Medulla oblongata (tissue), 1 donor: ENCODE measurements around the gene CD24.
"Not testable (repeated sequence)": the region's sequence is repeated elsewhere in the genome, so short reads cannot be mapped to it uniquely, and the experiment has no call there.

Experiments used
- DNase-seq: peaks from one replicate; pipeline ENCODE4 v3.0.0-alpha.2; 2015; ENCODE audit errors: extremely low spot score

Gene CD24

GRCh38 chr6:106974336-106974998, at the start of gene CD24:
CD24 (minus strand) TSS chr6:106974729; CDS start chr6:106974646, 83 bp downstream.
- DNase-seq, result no peak

GRCh38 chr6:107021446-107022185, 47.1 kb upstream of the CD24 start:
- DNase-seq, result no peak

GRCh38 chr6:107020239-107020638, 45.7 kb upstream of the CD24 start:
- no peak for DNase-seq

- not testable (repeated sequence) for DNase-seq
Observed at GRCh38 chr6:107019628-107020027, 45.1 kb upstream of the CD24 start.

GRCh38 chr6:107019047-107019446, 44.5 kb upstream of the CD24 start:
- no peak for DNase-seq

- no peak for DNase-seq
Observed at GRCh38 chr6:107009499-107009898, 35.0 kb upstream of the CD24 start.

GRCh38 chr6:106997392-106998158, 23.0 kb upstream of the CD24 start:
- peak; percentile 46 for DNase-seq

- no peak for DNase-seq
Observed at GRCh38 chr6:106995640-106996039, 21.1 kb upstream of the CD24 start.

- DNase-seq, result not testable (repeated sequence)
Observed at GRCh38 chr6:106989737-106990136, 15.2 kb upstream of the CD24 start.

- no peak for DNase-seq
Observed at GRCh38 chr6:106988664-106989063, 14.1 kb upstream of the CD24 start.

GRCh38 chr6:106981926-106982325, 7.4 kb upstream of the CD24 start:
- DNase-seq, result no peak

GRCh38 chr6:106980926-106981325, 6.4 kb upstream of the CD24 start:
- DNase-seq, result no peak

- DNase-seq, result peak; percentile 92
Observed at GRCh38 chr6:106979435-106979884, 4.9 kb upstream of the CD24 start.

GRCh38 chr6:106977246-106977645, 2.7 kb upstream of the CD24 start:
- DNase-seq, result no peak

GRCh38 chr6:106976270-106976669, 1.7 kb upstream of the CD24 start:
- DNase-seq, result no peak

- DNase-seq, result no peak
Observed at GRCh38 chr6:106975738-106976064, 1.2 kb upstream of the CD24 start.

- DNase-seq, result no peak
Observed at GRCh38 chr6:106974999-106975737, 639 bp upstream of the CD24 start.

- no peak for DNase-seq
Observed at GRCh38 chr6:106973836-106974335, 643 bp downstream of the CD24 start.

GRCh38 chr6:106973018-106973835, 1.3 kb downstream of the CD24 start:
- no peak for DNase-seq

- no peak for DNase-seq
Observed at GRCh38 chr6:106972500-106972899, 2.0 kb downstream of the CD24 start.

GRCh38 chr6:106970769-106971168, 3.8 kb downstream of the CD24 start:
- DNase-seq, result not testable (repeated sequence)
